IPS-NIHi7 (cell line): ENCODE measurements around the gene RNF207.
"Not testable (repeated sequence)": the region's sequence is repeated elsewhere in the genome, so short reads cannot be mapped to it uniquely, and the experiment has no call there.

Experiments
- DNase-seq: peaks from one replicate; pipeline ENCODE4 v3.0.0; 2012; ENCODE audit warnings: mixed read lengths; ENCODE audit errors: extremely low spot score

The RNF207 gene

GRCh38 chr1:6199298-6200187 is 6.4 kb upstream of the RNF207 start, which contains the start of gene RPL22:
Gene RPL22 (minus strand): TSS chr1:6199595. CDS start chr1:6199573, 22 bp downstream.
- peak; percentile 92 for DNase-seq

DNA sequence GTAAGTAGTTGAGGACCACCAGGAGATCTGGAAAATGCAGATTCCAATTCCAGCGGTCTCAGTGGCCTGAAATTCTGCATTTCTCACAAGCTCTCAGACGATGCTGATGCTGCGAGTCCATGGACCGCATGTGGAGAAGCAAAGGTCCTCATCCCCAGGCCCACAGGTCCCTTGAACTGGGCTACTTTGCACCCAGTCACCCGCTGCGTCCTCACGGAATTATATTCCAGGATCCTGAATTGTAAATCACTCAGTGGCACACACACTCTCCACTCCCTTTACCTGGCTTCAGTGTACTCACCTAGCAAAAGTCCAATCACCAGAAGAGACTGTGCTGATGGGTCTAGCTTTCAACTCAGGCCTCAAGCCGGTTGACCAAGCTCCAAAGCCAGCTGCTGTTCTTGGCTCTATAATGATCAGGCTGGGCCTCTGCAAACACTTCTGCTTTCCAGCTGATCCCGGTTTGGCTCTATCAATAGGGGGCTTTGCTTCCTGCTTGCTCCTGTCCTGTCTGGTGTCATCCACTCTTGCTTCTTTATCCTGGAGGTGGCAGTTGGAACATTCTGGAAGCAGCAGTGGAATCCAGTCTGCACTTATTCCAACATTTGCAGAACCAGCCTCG is 5.6 kb upstream of the RNF207 start:
- DNase-seq, result no peak

- DNase-seq, result no peak
Observed at GRCh38 chr1:6202256-6202655, 3.7 kb upstream of the RNF207 start.

DNA sequence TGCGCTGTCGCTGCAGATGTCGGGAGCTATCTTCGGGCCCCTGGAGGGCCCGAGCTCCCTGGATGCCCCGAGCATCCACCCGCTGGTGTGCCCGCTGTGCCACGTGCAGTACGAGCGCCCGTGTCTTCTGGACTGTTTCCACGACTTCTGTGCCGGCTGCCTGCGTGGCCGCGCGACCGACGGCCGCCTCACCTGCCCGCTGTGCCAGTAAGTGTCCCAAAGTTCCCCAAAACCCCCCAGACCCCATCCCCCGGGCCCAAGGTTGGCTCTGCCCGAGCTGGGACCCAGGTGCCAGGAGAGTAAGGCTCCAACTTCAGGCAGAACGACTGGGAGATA is 569 bp downstream of the RNF207 start:
- DNase-seq, result no peak

- no peak for DNase-seq
Observed at GRCh38 chr1:6207075-6207885, 1.4 kb downstream of the RNF207 start.

- DNase-seq, result peak; percentile 6
Observed at GRCh38 chr1:6207921-6208320, 2.0 kb downstream of the RNF207 start.

- DNase-seq, result peak; percentile 51
Observed at GRCh38 chr1:6208723-6209660, 3.1 kb downstream of the RNF207 start.

DNA sequence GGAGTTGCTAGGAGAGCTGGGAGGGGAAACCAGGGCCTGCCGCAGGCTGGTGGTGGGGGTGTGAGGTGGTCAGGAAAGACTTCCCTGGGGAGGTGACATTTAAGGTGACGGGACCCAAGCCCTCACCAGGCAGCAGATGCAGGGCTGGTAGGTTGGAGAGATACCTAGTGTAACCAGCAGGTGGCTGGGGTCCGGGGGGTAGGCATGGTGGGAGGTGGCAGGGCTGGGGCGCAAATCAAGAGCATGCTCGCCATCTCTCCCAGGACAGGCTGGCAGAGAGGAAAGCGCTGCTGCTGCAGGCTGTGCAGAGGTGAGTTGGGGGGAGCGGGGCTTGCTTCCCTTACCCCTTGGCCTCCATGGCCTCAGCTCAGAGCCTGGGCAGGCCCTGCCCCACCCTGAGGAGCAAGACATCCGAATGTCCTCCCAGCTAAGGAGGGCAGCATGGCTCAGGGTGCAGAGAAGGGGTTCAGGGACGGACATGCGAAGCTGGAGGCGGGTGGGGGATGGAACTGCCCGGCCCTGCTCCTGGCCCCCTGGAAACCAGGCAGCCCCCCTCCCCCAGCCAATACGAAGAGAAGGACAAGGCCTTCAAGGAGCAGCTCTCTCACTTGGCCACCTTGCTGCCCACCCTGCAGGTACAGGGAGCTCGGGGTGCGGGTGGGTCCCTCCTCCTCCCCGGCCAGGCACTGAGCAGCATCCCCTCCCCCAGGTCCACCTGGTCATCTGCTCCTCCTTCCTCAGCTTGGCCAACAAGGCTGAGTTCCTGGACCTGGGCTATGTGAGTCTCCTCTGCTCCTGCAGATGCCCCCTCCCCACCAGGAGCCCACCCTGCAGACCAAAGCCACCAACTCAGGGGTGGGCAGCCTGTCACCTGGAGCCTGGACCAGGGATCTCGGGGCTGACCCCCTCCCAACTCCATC is 4.0 kb downstream of the RNF207 start:
- DNase-seq, result no peak

DNA sequence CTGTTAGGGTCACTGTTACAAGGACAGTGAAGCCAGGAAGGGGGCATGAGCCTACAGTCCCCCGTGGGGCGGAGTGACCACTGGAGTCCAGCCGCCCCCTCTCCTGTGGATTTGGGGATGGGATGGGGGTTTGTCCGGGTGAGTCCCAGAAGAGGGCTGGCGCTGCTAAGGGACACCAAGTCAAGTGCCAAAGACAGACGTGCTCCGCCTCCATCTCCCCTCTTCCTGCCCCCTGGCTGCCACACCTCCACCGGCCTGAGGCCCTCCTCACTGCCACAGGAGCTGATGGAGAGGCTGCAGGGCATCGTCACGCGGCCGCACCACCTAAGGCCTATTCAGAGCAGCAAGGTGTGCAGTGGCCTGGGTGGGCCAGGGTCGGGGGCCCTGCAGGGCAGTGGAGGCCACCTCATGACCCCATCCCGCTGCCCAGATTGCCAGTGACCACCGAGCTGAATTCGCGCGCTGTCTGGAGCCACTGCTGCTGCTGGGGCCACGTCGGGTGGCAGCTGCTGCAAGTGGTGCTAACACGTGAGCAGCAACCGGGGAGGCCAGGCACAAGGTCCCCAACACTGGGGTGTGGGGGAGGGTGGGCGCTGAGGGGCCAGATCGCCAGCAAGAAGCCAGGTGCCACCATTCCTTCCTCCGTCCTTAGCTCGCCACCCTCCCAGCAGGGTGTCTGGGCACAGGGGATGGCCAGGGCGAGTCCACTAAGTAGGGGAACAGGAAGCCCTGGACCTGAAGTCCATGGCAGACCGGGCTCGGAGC is 4.9 kb downstream of the RNF207 start:
- DNase-seq, result no peak

DNA sequence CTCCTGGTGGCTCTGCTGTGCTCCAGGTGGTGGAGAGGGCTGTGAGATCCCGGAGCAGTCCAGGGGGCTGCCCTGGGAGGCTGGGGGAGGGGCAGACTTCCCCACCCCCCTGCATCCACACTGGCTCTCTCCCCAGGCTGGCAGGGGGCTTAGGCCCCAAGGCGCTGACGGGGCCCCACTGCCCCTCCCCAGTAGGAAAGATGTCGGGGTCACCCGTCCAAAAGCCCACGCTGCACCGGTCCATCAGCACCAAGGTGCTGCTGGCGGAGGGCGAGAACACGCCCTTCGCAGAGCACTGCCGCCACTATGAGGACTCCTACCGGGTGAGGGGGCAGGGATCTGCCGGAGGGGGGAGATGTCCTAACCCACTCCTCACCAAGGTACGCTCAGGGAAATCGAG is 5.8 kb downstream of the RNF207 start:
- DNase-seq, result no peak

DNA sequence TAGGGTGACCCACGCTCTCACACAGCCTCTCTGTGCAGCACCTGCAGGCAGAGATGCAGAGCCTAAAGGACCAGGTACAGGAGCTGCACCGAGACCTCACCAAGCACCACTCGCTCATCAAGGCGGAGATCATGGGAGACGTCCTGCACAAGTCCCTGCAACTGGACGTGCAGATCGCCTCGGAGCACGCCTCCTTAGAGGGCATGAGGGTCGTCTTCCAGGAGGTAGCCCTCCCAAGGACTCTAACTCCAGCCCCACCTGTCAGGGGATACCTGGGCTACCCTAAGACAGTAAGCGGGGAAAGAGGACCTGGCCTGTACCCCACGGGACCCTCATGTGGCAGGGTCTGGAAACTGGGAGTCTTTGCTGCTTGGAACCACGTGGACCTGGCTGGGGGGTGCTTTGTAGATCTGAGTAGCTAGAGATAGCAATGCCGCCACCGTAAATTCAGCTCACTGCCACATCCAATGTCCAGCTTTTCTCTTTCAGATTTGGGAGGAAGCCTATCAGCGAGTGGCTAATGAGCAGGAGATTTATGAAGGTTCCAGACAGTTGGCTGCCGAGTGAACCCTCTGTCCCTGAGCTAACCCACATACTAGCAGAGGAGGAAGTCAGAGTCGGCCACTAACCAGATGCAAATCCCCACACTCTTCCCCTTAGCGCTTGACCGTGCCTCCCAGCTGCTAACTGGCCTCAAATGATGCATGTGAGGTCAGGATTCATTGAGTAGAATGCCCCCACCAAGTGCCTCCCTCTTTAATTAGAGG is 6.5 kb downstream of the RNF207 start:
- no peak for DNase-seq

- no peak for DNase-seq
Observed at GRCh38 chr1:6218375-6219164, 12.7 kb downstream of the RNF207 start.

DNA sequence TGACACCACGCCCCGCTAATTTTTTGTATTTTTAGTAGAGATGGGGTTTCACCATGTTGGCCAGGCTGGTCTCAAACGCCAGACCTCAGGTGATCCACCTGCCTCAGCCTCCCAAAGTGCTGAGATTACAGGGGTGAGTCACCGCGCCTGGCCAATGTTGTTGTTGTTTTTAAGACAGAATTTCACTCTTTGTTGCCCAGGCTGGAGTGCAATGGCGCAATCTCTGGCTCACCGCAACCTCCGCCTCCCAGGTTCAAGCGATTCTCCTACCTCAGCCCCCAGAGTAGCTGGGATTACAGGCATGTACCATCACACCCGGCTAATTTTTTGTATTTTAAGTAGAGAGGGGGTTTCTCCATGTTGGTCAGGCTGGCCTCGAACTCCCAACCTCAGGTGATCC is 13.7 kb downstream of the RNF207 start:
- DNase-seq, result not testable (repeated sequence)

- DNase-seq, result no peak
Observed at GRCh38 chr1:6220236-6220635, 14.3 kb downstream of the RNF207 start.

DNA sequence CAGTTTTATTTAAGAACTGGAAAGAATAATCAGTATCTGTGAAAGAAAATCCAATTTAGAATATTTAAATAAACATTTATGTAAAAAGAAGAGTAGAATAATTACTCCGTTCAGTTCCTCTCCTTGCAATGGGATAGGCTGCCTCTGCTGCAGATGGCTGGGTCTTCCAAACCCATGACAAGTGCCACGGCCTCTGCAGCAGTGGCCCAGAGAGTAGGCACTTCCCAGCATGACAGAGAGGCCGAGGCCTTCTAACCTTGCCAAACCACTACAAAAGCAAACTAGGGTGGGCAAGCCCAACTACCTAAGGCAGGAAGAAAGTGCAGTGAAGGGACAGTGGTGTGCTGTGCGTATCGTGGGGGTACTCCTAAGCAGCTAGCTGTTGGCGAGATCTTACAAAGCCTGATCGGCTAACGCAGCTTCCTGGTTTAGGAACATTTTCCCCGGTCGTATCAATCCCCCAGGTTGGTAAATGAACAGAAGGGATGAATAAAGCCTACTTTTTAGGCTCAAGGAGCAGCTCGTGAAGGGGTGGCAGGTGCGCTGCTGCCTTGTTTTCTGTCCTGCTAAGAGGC is 15.4 kb downstream of the RNF207 start:
- DNase-seq, result no peak

DNA sequence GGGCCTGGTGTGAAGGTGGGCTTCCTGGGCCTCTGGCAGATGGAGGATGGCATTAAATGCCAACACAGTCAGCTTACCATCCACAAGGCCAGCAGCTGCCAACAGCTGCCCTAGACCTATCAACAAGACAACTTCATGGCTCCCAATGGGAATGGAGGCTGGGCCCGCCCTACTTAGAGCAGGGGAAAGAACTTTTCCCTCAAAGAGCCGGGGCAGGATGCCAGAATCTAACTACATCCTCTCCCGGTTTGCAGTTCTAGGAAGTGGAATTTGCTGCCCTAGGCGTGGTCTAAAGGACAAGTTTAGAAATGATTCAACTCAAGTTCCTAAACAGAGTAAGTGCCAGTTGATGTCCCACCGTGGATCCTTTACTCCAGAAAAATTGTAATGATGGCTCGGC is 16.7 kb downstream of the RNF207 start:
- DNase-seq, result no peak

DNA sequence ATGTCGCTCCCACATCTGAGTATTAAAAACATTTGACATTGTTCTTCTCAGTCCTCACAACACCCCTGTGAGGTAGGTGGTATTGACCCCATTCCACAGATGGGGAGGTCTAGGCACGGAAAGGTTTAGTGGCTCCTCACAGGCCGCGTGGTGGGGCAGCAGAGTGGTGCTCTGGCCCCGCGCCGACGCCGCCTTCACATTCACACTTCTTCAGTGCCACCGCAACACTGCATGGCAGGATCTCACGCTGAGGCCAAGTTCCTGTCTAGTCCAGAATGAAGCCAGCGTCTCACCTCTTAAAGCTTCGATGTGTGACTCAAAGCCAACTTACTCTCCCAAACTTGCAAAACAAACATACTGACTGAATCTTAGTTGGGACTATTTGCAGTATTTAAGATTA is 17.7 kb downstream of the RNF207 start:
- DNase-seq, result no peak

- no peak for DNase-seq
Observed at GRCh38 chr1:6224718-6225117, 18.8 kb downstream of the RNF207 start.
